Endometrial microvascular endothelial cells (primary cell): Measurements from ENCODE around the gene SFTA2. TPM values are rescaled to one million over a fixed set of nuclear protein-coding genes. Genes with fewer than 3 reads are reported as not detected.
"Not testable (repeated sequence)": the region's sequence is repeated elsewhere in the genome, so short reads cannot be mapped to it uniquely, and the experiment has no call there.

Experiments
- in situ Hi-C: cut with HindIII; loops from 2 replicates; pipeline ENCODE4 v1.10.0; 2017; ENCODE audit warnings: low sequenced_read_pairs, low pct_unique_long_range_greater_than_20kb; ENCODE audit errors: inconsistent ontology term
- total RNA-seq: library from RNA; depleted of rRNA; stranded (reverse); fragments of >200 nt; gene quantifications from one replicate; pipeline ENCODE4 v1.2.3, GENCODE V29; 2015; ENCODE audit errors: inconsistent ontology term

Gene SFTA2
- total RNA-seq, result not detected

DNA sequence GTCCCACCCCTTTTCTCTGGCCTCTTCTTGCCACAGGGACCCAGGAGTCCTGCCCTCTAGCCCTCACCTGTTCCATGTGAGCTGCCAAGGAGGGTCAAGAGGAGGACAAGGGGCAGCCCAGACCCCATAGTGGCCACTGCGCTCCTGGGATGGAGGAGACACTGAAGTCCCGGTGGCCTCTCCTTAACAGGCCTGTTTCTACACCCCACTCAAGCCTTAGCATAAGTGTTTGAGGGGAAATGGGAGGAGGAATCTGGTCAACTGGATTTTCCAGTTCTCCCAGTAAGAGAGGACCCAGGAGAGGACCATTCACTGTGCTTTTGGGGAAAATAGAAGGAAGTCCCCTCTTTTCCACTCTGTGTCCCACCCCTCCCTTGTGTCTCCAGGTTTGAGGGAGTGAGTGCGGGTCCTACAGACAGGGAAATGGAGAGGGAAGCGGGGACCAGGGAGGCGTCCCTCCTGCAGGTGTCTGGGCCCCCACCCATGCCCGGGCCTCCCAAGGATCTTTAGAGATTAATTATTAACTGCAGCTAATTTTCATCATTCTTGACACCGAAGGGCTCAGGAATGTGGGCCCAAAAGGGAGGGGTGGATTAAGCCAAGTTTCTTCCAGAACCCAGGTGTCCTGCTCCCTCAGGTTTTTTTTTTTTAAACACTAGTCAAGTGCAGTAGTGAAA is at the start of gene SFTA2:
SFTA2 (minus strand) TSS at position 202 of the 677 bp plus-strand sequence; CDS start at position 128, 74 bp downstream.
- in situ Hi-C loops, result no loop called here

- in situ Hi-C loops, result no loop called here
Measured at GRCh38 chr6:30979690-30980089, 47.7 kb upstream of the SFTA2 start.

DNA sequence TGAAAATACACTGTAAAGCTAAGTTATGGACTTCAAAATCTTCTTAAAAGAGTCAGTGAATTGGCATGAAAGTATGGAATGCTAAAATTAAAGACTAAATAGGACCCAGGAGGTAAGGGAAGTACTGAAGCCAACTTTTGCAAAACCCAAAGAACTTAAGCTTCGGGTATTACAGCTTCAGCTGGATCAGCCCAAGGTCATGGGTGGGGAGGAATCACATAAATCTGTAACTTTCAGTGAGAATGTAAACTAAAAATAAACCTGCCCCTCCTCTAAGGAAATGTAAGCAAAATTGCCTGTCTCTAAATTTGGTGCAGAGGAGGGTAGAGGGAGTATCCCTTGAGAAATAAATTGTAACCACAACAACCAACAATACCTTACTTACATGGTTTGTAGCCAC is 47.2 kb upstream of the SFTA2 start:
- in situ Hi-C loops, result no loop called here

DNA sequence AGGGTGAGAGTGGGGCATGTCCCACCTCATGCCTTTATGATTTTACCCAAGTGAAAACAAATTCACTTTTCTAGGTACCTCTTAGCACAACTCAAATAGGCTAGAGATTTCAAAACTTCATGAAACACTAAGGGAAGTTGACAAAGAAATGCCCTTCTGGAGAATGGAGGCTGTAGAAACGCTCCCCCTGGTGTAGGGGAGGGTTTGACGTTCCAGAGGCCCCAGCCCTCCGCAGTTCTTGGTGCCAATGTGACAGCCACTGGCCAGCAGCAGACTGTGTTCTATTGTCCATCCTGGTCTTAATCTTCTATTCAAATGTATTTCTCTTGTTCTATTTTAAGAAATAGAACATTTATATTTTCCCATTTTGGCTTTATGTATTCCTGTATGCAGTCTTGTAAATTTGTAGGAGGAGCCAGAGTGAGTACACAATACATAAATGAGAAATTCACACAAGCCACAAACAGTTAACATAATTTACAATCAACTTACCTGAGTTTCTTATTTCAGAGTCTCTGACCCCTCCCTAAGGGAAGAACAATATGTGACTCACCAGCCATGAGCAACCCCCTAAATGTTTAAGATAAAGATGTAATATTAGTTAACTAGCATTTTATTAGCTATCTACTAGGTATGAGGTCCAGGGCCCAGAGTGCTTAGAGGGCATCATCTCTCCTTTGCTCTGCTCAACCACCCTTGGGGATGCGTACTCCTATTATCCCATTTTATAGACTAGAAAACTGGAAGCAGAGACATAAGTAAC is 42.7 kb upstream of the SFTA2 start:
- in situ Hi-C loops, result no loop called here

GRCh38 chr6:30972816-30973215 is 40.8 kb upstream of the SFTA2 start:
- in situ Hi-C loops, result no loop called here

- in situ Hi-C loops, result no loop called here
Measured at GRCh38 chr6:30970946-30971345, 39.0 kb upstream of the SFTA2 start.

DNA sequence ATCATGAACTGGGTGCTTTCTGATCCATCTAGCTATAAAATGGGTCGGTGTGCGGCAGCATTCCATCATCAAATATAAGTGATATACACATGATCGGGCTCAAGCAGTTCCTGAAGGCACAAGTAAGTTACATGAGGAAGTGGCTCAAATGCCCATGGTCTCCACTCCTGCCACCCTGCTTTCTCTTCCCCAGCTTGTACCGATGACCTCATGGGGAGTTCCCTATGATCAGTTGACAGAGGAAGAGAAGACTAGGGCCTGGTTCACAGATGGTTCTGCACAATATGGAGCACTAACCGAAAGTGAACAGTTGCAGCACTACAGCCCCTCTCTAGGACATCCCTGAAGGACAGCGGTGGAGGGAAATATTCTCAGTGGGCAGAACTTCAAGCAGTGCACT is 37.2 kb upstream of the SFTA2 start:
- in situ Hi-C loops, result not testable (repeated sequence)

GRCh38 chr6:30966154-30966553 is 34.2 kb upstream of the SFTA2 start:
- in situ Hi-C loops, result no loop called here

DNA sequence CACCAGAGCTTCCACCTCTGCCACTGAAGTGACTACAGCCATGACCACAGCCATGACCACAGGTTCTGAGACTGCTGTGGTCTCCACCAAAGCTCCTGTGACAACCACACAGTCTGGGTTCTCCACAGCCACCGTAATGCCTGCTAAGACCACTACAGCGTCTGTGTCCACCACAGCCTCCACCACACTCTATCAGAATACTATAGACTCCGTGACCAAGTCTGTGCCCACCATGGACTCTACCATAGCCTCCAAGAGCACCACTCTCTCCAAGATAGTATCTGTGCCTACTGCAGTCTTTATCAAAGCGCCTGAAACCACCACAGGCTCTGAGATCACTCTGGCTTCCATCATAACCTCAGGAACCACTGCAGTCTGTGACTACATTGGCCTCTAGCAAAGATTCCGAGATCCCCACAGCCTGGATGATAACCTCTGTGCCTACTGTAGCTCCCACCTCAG is 33.2 kb upstream of the SFTA2 start:
- in situ Hi-C loops, result no loop called here

DNA sequence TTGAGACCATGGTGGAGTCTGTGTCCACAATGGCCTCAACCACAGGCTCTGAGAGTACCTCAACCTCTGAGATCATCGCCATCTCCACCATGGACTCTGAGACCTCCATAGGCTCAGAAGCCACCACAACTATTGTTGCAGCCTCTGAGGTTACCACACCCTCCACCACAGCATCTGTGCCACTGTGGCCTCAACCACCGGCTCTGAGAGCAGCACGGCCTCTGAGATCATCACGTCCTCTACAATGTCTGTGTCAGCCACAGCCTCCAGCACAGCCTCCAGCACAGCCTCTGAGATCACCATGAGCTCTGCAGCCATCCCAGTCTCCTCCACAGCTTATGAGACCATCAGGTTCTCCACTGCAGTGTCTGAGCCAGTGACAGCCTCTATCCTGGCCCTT is 32.1 kb upstream of the SFTA2 start:
- in situ Hi-C loops, result no loop called here

GRCh38 chr6:30963641-30964040 is 31.7 kb upstream of the SFTA2 start:
- in situ Hi-C loops, result no loop called here

- in situ Hi-C loops, result no loop called here
Measured at GRCh38 chr6:30962716-30963115, 30.7 kb upstream of the SFTA2 start.

GRCh38 chr6:30960907-30961673 is 29.1 kb upstream of the SFTA2 start:
- in situ Hi-C loops, result no loop called here

DNA sequence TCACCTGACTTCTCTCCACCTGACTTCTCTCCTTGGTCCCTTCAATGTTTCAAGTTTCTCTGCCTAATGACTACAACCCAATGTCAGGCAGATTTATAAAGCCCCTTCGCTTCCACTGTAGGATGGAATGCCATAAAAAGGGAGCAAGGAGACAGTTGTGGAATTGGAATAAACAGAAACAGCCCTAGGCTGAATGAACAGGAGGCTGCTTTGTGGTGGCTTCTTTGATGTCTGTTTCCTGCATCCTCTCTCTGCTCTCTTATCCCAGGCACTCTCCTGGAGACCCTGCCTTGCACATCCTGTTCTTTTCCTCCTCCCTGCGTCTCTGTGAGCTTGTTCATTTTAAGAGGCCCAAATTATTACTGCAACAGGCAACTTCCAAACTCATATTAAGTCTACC is 25.7 kb upstream of the SFTA2 start:
- in situ Hi-C loops, result no loop called here

GRCh38 chr6:30955367-30956042 is 23.5 kb upstream of the SFTA2 start:
- in situ Hi-C loops, result no loop called here

DNA sequence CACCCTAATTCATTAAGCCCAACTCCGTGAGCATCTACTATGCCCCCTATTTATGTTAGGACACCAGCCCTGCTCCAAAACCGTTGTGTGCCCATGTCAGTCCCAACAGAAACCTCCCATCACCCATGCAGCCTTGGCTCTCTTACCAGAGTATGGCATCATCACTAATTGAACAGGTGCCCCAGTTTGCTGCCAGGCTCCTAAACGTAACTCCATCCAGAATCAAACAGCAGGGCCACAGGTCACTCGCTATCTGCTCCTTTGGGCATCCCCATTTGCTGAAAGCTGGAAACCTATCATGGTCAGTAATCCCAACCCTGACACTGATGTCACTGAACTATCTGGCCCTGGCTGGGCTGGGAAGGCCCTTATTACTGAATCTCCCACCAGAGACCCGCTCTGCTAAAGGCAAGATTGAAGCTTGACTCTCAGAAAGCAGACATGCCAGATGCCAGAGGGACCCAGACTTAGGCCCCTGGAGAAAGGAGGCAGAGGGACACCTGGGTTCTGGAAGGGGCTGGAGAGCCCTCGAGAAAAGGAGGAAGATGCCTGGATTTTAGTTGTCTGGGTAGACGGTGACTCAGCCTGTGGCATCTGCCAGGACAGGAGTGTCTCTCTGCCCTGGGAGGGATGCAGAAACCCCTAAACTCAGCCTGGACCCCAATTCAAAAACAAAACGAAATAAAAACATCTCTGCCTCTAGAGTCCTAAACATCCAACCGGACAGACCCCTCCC is 22.8 kb upstream of the SFTA2 start:
- in situ Hi-C loops, result no loop called here

GRCh38 chr6:30951907-30952469 is 20.0 kb upstream of the SFTA2 start:
- in situ Hi-C loops, result no loop called here

- in situ Hi-C loops, result no loop called here
Measured at GRCh38 chr6:30948811-30949210, 16.8 kb upstream of the SFTA2 start.
